BE2C (cell line): ENCODE measurements around the gene SPATA1.

Source experiments
- DNase-seq: peaks from one replicate; pipeline ENCODE4 v3.0.0-alpha.2; 2020
- H3K27me3 ChIP-seq: fragments of 250-450 bp; sonication (Bioruptor Pico); 2 replicates; pipeline ENCODE4 v1.5.1; 2020; ENCODE audit warnings: mild to moderate bottlenecking
- H3K36me3 ChIP-seq: fragments of 250-450 bp; sonication (Bioruptor Pico); 2 replicates; pipeline ENCODE4 v1.5.1; 2020; ENCODE audit warnings: mild to moderate bottlenecking
- H3K4me1 ChIP-seq: fragments of 250-450 bp; sonication (Bioruptor Pico); 2 replicates; pipeline ENCODE4 v1.5.1; 2020
- H3K4me3 ChIP-seq: 2 replicates; pipeline ENCODE4 v1.5.1; 2011; ENCODE audit warnings: low read depth, low read length
- H3K9me3 ChIP-seq: fragments of 250-450 bp; sonication (Bioruptor Pico); 2 replicates; pipeline ENCODE4 v1.5.1; 2020
- CTCF ChIP-seq: IDR thresholded peaks from 2 replicates; pipeline ENCODE4 v1.5.1; 2012; ENCODE audit warnings: mild to moderate bottlenecking, low read depth, low read length

SPATA1 gene

GRCh38 chr1:84524590-84524989, 18.4 kb downstream of the SPATA1 start:
- H3K9me3 ChIP-seq = no peaks in the 10 kb centered on the region
- H3K36me3 ChIP-seq = no peaks in the 10 kb centered on the region
- no peak for TF ChIP-seq CTCF

GRCh38 chr1:84525779-84526178, 19.6 kb downstream of the SPATA1 start:
- H3K27me3 ChIP-seq = no peaks in the 10 kb centered on the region
- no peaks in the 10 kb centered on the region for H3K4me1 ChIP-seq
- H3K4me3 ChIP-seq = no peak overlapping the region
- TF ChIP-seq CTCF = no peak
- H3K9me3 ChIP-seq = no peaks in the 10 kb centered on the region
- DNase-seq = no peak
- no peaks in the 10 kb centered on the region for H3K36me3 ChIP-seq

More at GRCh38 chr1:84524590-84524989, 18.4 kb downstream of the SPATA1 start:
- Histone ChIP-seq H3K27me3 (no peaks in the 10 kb centered on the region), H3K4me1 (no peaks in the 10 kb centered on the region), H3K4me3 (no peak overlapping the region)
- no peak for DNase-seq

GRCh38 chr1:84538599-84538998, 32.4 kb downstream of the SPATA1 start:
- no peak for TF ChIP-seq CTCF

GRCh38 chr1:84539972-84540371, 33.8 kb downstream of the SPATA1 start:
- H3K4me3 ChIP-seq = no peak overlapping the region
- no peaks in the 10 kb centered on the region for H3K27me3 ChIP-seq
- H3K4me1 ChIP-seq = no peaks in the 10 kb centered on the region
- DNase-seq = no peak
- TF ChIP-seq CTCF = no peak
- no peaks in the 10 kb centered on the region for H3K36me3 ChIP-seq
- H3K9me3 ChIP-seq = no peaks in the 10 kb centered on the region

More at GRCh38 chr1:84538599-84538998, 32.4 kb downstream of the SPATA1 start:
- no peak overlapping the region for H3K4me3 ChIP-seq
- H3K4me1 ChIP-seq = no peaks in the 10 kb centered on the region
- no peak for DNase-seq
- H3K27me3 ChIP-seq = no peaks in the 10 kb centered on the region
- H3K36me3 ChIP-seq = no peaks in the 10 kb centered on the region
- no peaks in the 10 kb centered on the region for H3K9me3 ChIP-seq

GRCh38 chr1:84540759-84541158, 34.6 kb downstream of the SPATA1 start:
- no peaks in the 10 kb centered on the region for H3K27me3 ChIP-seq

GRCh38 chr1:84541679-84542078, 35.5 kb downstream of the SPATA1 start:
- TF ChIP-seq CTCF = peak; percentile 13; the same call in 1 of the 2 replicates
- Histone ChIP-seq H3K4me1 (no peaks in the 10 kb centered on the region), H3K27me3 (no peaks in the 10 kb centered on the region), H3K36me3 (no peaks in the 10 kb centered on the region), H3K9me3 (no peaks in the 10 kb centered on the region), H3K4me3 (no peak overlapping the region)
- DNase-seq = no peak

More at GRCh38 chr1:84540759-84541158, 34.6 kb downstream of the SPATA1 start:
- Histone ChIP-seq H3K36me3 (no peaks in the 10 kb centered on the region), H3K9me3 (no peaks in the 10 kb centered on the region), H3K4me1 (no peaks in the 10 kb centered on the region), H3K4me3 (no peak overlapping the region)
- DNase-seq = no peak
- TF ChIP-seq CTCF = no peak
